Measurements from ENCODE around the gene MARCHF10.

Gene MARCHF10

GRCh38 chr17:62668091-62668804, 139.9 kb downstream of the MARCHF10 start:
- intact Hi-C loops (cut with DNase I; ENCODE audit: low total_unique reads): no loop called here
- H3K9me3 ChIP-seq: no peaks in the 10 kb centered on the region
- no peak overlapping the region for H3K27ac ChIP-seq
- no peaks in the 10 kb centered on the region for H3K27me3 ChIP-seq
- DNase-seq: peak in 1 of 2 donors; percentile 37
- no peak for TF ChIP-seq CTCF (IDR thresholded peaks at IDR 0.05)
- no peak overlapping the region for H3K4me3 ChIP-seq
- H3K4me1 ChIP-seq: peaks cover 0 to 4% (median 0%) of the 10 kb centered on the region in 4 donors
- peaks cover 0 to 23% (median 10%) of the 10 kb centered on the region in 3 donors for H3K36me3 ChIP-seq

GRCh38 chr17:62666801-62667591, 141.1 kb downstream of the MARCHF10 start:
- DNase-seq: peak in 1 of 2 donors; percentile 59
- Histone ChIP-seq H3K9me3 (no peaks in the 10 kb centered on the region), H3K4me3 (no peak overlapping the region), H3K27ac (no peak overlapping the region), H3K36me3 (peaks cover 0 to 23% (median 10%) of the 10 kb centered on the region in 3 donors), H3K4me1 (peaks cover 0 to 4% (median 0%) of the 10 kb centered on the region in 4 donors), H3K27me3 (no peaks in the 10 kb centered on the region)
- intact Hi-C loops (cut with DNase I; ENCODE audit: low total_unique reads): no loop called here
- TF ChIP-seq CTCF (IDR thresholded peaks at IDR 0.05): no peak

- no peak for TF ChIP-seq CTCF (IDR thresholded peaks at IDR 0.05)
- Histone ChIP-seq H3K9me3 (no peaks in the 10 kb centered on the region), H3K4me3 (no peak overlapping the region), H3K27me3 (no peaks in the 10 kb centered on the region), H3K4me1 (no peaks in the 10 kb centered on the region), H3K36me3 (peaks cover 0 to 23% (median 10%) of the 10 kb centered on the region in 3 donors), H3K27ac (no peak overlapping the region)
- intact Hi-C loops (cut with DNase I; ENCODE audit: low total_unique reads): no loop called here
- peak in 1 of 2 donors; percentile 48 for DNase-seq
Measured at GRCh38 chr17:62666061-62666800, 141.9 kb downstream of the MARCHF10 start.

- H3K36me3 ChIP-seq: peaks cover 0 to 23% (median 10%) of the 10 kb centered on the region in 3 donors
- no peak overlapping the region for H3K27ac ChIP-seq
- no peaks in the 10 kb centered on the region for H3K27me3 ChIP-seq
- no peak overlapping the region for H3K4me3 ChIP-seq
- intact Hi-C loops (cut with DNase I; ENCODE audit: low total_unique reads): no loop called here
- no peak for TF ChIP-seq CTCF (IDR thresholded peaks at IDR 0.05)
- DNase-seq: no peak
- peaks cover 0 to 3% (median 2%) of the 10 kb centered on the region in 3 donors for H3K9me3 ChIP-seq
- no peaks in the 10 kb centered on the region for H3K4me1 ChIP-seq
Measured at GRCh38 chr17:62665599-62665998, 142.5 kb downstream of the MARCHF10 start.

GRCh38 chr17:62664336-62665120, 143.6 kb downstream of the MARCHF10 start:
- H3K36me3 ChIP-seq: peaks cover 0 to 23% (median 10%) of the 10 kb centered on the region in 3 donors
- TF ChIP-seq CTCF (IDR thresholded peaks at IDR 0.05): no peak
- intact Hi-C loops (cut with DNase I; ENCODE audit: low total_unique reads): no loop called here
- H3K27me3 ChIP-seq: no peaks in the 10 kb centered on the region
- no peak for DNase-seq
- no peaks in the 10 kb centered on the region for H3K4me1 ChIP-seq
- H3K9me3 ChIP-seq: peaks cover 0 to 6% (median 6%) of the 10 kb centered on the region in 3 donors
- no peak overlapping the region for H3K27ac ChIP-seq
- H3K4me3 ChIP-seq: no peak overlapping the region

All from tibial artery (tissue), 4 donors.